ENCODE measurements around the gene PDRG1.

The PDRG1 gene

GRCh38 chr20:31951530-31952453 lies at the start of gene PDRG1:
Gene PDRG1, minus strand, starts transcription at chr20:31952046. Its CDS starts 85 bp downstream, at chr20:31951961.
- peak; percentile 62 for DNase-seq (ENCODE audit: low read depth, low spot score)

GRCh38 chr20:31998246-31998645 lies 46.4 kb upstream of the PDRG1 start:
- no peak overlapping the region for H3K27ac ChIP-seq
- DNase-seq (ENCODE audit: low read depth, low spot score): no peak

More at GRCh38 chr20:31951530-31952453, at the start of gene PDRG1:
- H3K27ac ChIP-seq: peak within 1 kb of the TSS; percentile 9

GRCh38 chr20:31996996-31997395 lies 45.1 kb upstream of the PDRG1 start:
- no peak overlapping the region for H3K27ac ChIP-seq
- no peak for DNase-seq (ENCODE audit: low read depth, low spot score)

DNA sequence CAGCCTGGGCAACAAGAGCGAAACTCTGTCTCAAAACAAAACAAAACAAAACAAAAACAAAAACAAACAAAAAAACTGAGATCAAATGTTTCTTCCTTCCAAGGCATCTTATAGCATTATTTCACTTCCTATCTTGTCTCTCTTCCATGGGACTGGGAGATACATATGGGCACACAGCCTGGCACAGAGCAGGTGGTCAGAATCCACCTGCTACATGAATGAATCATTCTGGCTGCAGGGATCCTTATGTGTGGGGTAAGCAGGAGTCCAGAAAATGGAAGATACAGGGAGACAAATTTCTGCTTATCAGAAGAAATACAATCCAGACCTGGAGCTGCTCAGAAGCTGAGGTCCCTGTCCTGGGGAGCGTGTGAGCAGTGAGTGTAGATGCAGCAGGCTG lies 40.2 kb upstream of the PDRG1 start:
- no peak for DNase-seq (ENCODE audit: low read depth, low spot score)

GRCh38 chr20:31991339-31991705 lies 39.5 kb upstream of the PDRG1 start:
- no peak for DNase-seq (ENCODE audit: low read depth, low spot score)
- no peak overlapping the region for H3K27ac ChIP-seq

More for the DNA sequence above, 40.2 kb upstream of the PDRG1 start:
- H3K27ac ChIP-seq: no peak overlapping the region

- no peak for DNase-seq (ENCODE audit: low read depth, low spot score)
- no peak overlapping the region for H3K27ac ChIP-seq
Observed at GRCh38 chr20:31990641-31991338, 38.9 kb upstream of the PDRG1 start.

DNA sequence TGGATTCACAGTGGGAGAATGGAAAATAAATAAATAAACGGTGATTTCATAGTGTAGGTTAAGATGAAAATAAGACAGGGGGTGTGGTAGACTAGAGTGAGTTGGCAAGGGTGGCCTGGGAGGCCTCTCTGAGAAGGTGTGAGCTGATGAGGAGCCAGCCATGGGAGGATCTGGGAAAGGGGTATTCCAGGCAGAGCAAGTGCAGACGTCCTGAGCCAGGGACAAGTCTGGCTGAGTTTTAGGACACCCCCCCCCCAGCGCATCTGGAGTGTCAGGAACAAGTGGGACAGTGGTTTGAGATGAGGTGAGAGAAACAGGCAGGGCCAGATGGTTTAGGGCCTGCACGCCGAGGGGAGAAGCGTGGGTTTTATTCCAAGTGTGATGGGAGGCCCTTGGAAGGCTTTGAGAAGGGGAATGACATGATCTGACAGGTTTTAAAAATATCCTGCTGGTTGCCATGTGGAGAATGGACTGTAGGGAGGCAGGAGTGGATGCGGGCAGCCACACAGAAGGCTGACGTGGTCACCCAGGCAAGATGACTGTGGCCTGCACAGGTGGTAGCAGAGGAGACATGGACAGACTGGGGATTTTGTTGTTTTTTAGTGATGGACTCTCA lies 37.3 kb upstream of the PDRG1 start:
- peak overlapping the region; percentile 45 for H3K27ac ChIP-seq
- no peak for DNase-seq (ENCODE audit: low read depth, low spot score)

- DNase-seq (ENCODE audit: low read depth, low spot score): no peak
- H3K27ac ChIP-seq: peak overlapping the region; percentile 45
Observed at GRCh38 chr20:31988430-31989015, 36.7 kb upstream of the PDRG1 start.

- peak overlapping the region; percentile 45 for H3K27ac ChIP-seq
- peak; percentile 20 for DNase-seq (ENCODE audit: low read depth, low spot score)
Observed at GRCh38 chr20:31987744-31988143, 35.9 kb upstream of the PDRG1 start.

DNA sequence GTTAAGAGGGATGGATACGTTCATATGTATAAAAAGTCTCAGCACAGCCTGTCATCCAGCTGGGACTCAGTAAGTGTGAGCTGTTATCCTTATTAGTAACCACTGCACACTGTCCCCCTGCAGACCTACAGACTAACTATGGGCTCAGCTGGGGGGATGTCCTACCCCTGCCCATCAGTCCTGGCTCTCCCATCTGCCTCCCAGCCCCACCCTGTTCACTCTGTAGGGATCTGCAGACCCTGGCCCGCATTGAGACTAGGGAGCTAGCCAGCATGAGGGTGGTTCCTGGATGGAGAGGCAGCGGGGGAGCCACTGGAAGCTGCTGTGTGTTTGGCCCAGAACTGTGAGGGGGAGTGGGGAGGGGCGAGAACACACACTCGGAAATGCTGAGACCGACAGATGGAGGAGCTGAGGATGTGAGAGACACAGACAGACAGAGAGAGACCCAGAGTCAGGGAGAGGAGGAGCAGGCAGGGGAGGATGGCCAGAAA lies 33.2 kb upstream of the PDRG1 start:
- no peak overlapping the region for H3K27ac ChIP-seq
- no peak for DNase-seq (ENCODE audit: low read depth, low spot score)

- no peak overlapping the region for H3K27ac ChIP-seq
- no peak for DNase-seq (ENCODE audit: low read depth, low spot score)
Observed at GRCh38 chr20:31981784-31982183, 29.9 kb upstream of the PDRG1 start.

GRCh38 chr20:31979713-31980426 lies 28.0 kb upstream of the PDRG1 start:
- DNase-seq (ENCODE audit: low read depth, low spot score): no peak

GRCh38 chr20:31977080-31977479 lies 25.2 kb upstream of the PDRG1 start:
- no peak for DNase-seq (ENCODE audit: low read depth, low spot score)
- H3K27ac ChIP-seq: no peak overlapping the region

More at GRCh38 chr20:31979713-31980426, 28.0 kb upstream of the PDRG1 start:
- no peak overlapping the region for H3K27ac ChIP-seq

DNA sequence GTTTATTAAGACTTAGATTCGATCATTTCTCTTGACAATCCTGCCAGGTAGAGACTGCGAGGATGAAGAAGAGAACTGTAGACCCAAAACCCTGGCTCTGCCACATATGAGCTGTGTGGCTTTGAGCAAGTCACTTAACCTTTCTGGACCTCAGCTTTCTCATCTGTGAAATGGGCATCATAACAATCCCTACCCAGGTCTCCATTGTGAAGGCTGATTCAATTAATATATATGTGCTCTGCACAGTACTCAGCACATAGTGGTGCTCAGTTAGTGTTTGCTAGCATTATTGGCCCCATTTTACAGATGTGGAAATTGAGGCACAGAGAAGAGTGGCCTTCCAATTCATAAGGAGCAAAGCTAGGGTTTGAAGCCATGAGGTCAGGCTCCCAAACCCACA lies 24.0 kb upstream of the PDRG1 start:
- no peak for DNase-seq (ENCODE audit: low read depth, low spot score)
- no peak overlapping the region for H3K27ac ChIP-seq

DNA sequence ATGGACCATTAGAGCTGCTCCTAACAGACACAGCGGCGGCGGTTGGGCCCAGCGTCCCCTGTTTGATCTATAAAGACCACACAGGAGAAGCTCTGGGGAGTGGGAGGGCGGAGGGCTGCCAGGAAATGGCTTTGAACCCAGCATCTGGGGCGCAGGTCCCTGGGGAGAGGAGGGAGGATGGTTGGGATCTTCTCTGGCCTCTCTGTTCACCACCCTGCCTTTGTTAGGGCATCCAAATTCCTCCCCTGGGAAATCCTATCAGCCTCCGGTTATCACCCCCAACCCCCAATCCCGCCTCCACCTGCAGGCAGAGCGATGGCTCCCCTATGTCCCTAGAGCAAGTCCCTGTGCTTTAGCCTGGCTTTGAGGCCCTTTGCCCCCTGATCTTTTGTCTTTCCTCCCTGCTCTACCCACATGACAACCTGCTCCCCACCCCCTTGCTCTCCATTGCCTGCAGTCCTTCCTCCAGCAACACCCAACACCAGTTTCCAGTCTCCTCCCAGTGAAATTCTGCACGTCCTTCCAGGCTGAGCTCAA lies 23.2 kb upstream of the PDRG1 start:
- no peak for DNase-seq (ENCODE audit: low read depth, low spot score)
- no peak overlapping the region for H3K27ac ChIP-seq

- no peak overlapping the region for H3K27ac ChIP-seq
- no peak for DNase-seq (ENCODE audit: low read depth, low spot score)
Observed at GRCh38 chr20:31974296-31974695, 22.4 kb upstream of the PDRG1 start.

DNA sequence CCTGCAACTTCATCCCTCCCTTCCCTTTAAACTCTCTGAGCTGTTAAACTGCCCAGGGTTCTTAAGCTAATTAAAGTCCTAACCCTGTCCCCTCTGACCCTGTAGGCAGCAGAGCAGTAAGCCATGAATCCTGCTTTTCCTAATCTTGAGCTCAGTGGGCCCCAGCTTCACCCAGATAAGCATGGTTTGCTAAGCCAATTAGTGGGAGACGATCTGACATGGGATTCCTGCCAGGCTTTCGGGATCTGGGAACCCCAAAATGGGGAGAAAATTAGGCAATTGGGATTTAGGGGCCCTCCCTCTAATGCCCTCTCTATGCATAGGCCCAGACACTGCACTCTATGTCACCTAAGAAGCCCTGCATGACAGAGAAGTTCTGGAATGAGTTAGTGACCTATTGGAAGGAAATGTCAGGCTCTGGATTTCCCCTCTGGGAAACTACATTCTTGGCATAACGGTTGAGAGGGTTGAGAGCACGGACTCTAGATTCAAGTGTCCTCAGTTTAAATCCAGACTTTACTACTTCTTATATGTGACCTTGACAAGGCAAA lies 20.7 kb upstream of the PDRG1 start:
- no peak for DNase-seq (ENCODE audit: low read depth, low spot score)
- no peak overlapping the region for H3K27ac ChIP-seq

- no peak for DNase-seq (ENCODE audit: low read depth, low spot score)
- H3K27ac ChIP-seq: no peak overlapping the region
Observed at GRCh38 chr20:31969991-31970390, 18.1 kb upstream of the PDRG1 start.

All from epithelial cell of prostate (primary cell).